ENCODE measurements around the gene ACTR6. TPM values are rescaled to one million over a fixed set of nuclear protein-coding genes. Genes with fewer than 3 reads are reported as not detected.
"Not testable (repeated sequence)": the region's sequence is repeated elsewhere in the genome, so short reads cannot be mapped to it uniquely, and the experiment has no call there.

ACTR6 gene
- total RNA-seq, 1 donor from 2014 or later: 13.7 TPM

DNA sequence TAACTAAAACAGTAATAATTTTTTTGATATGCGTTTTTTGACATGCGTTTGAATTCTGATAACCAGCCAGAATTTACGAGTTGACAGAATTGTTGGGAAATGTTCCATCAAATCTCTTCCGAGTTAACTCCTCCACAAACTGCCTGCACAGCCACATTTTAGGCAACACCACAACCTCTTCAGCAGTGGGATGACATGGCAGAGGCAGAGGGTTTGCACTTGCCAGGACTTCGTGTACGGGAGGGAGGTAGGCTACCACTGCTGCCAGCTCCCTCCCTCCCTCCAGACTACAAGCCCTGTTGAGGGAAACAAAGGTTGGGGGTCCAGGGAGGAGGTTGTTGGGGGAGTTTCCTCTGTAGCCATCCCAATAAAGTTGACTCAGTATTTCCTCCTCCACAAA is 14.5 kb upstream of the ACTR6 start:
- FAIRE-seq (no peak), DNase-seq (ENCODE audit: low read depth) (no peak)
- H3K36me3 ChIP-seq (ENCODE audit: control insufficient read depth, insufficient read depth, low read length): peaks cover 1% of the 10 kb centered on the region
- H3K27me3 ChIP-seq (ENCODE audit: control insufficient read depth, insufficient read depth, low read length): no peaks in the 10 kb centered on the region
- TF ChIP-seq, protein P1, sequence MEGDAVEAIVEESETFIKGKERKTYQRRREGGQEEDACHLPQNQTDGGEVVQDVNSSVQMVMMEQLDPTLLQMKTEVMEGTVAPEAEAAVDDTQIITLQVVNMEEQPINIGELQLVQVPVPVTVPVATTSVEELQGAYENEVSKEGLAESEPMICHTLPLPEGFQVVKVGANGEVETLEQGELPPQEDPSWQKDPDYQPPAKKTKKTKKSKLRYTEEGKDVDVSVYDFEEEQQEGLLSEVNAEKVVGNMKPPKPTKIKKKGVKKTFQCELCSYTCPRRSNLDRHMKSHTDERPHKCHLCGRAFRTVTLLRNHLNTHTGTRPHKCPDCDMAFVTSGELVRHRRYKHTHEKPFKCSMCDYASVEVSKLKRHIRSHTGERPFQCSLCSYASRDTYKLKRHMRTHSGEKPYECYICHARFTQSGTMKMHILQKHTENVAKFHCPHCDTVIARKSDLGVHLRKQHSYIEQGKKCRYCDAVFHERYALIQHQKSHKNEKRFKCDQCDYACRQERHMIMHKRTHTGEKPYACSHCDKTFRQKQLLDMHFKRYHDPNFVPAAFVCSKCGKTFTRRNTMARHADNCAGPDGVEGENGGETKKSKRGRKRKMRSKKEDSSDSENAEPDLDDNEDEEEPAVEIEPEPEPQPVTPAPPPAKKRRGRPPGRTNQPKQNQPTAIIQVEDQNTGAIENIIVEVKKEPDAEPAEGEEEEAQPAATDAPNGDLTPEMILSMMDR (IDR thresholded peaks at IDR 0.05; ENCODE audit: insufficient read depth, low read length, severe bottlenecking): no peak
- no peak overlapping the region for H3K4me3 ChIP-seq (ENCODE audit: low read depth, low read length)

DNA sequence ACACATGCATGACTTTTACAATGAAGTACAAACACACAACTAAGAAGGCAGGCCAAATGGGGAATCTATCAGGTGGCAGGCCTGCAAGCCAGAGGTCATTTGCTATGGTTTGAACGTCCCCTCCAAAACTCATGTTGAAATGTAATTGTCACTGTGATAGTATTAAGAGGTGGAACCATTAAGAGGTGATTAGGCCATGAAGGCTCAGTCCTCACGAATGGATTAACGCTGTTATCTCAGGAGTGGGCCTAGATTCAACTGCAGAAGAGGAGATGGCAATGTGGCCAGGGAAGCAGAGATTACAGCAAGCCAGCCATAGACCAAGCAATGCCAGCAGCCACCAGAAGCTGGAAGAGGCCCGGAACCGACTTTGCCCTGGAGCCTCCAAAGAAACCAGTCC is 13.5 kb upstream of the ACTR6 start:
- H3K27me3 ChIP-seq (ENCODE audit: control insufficient read depth, insufficient read depth, low read length): no peaks in the 10 kb centered on the region
- TF ChIP-seq, protein P1 (IDR thresholded peaks at IDR 0.05; ENCODE audit: insufficient read depth, low read length, severe bottlenecking): no peak
- no peak for DNase-seq (ENCODE audit: low read depth)
- H3K4me3 ChIP-seq (ENCODE audit: low read depth, low read length): no peak overlapping the region
- no peak for FAIRE-seq
- peaks cover 1% of the 10 kb centered on the region for H3K36me3 ChIP-seq (ENCODE audit: control insufficient read depth, insufficient read depth, low read length)

- TF ChIP-seq, protein P1 (IDR thresholded peaks at IDR 0.05; ENCODE audit: insufficient read depth, low read length, severe bottlenecking): no peak
- DNase-seq (ENCODE audit: low read depth) (no peak), FAIRE-seq (no peak)
- Histone ChIP-seq H3K27me3 (ENCODE audit: control insufficient read depth, insufficient read depth, low read length) (no peaks in the 10 kb centered on the region), H3K36me3 (ENCODE audit: control insufficient read depth, insufficient read depth, low read length) (peaks cover 1% of the 10 kb centered on the region), H3K4me3 (ENCODE audit: low read depth, low read length) (no peak overlapping the region)
These were observed 12.6 kb upstream of the ACTR6 start for GRCh38 chr12:100187857-100188519.

DNA sequence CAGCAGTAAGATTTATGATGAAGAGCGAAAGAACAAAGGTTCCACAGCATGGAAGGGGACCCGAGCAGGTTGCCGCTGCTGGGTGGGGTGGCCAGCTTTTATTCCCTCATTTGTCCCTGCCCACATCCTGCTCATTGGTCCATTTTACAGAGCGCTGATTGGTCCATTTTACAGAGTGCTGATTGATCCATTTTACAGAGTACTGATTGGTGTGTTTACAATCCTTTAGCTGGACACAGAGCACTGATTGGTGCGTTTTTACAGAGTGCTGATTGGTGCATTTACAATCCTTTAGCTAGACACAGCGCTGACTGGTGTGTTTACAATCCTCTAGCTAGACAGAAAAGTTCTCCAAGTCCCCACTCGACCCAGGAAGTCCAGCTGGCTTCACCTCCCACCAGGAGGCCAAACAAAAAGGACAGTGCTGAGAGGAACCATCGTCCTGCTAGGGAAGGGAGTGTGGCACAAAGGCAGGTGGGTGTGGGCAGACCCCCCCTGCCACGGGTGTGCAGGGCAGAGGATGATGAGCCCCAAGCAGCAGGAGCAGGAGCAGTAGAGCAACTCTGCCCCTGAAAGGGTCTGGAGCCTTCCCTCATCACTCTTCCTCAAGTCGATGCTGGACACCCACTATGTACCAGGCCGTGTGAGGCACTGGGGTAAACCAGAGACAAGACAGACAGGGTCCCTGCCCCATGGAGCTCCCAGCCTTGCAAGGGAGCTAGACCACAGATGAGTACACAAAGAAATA is 11.6 kb upstream of the ACTR6 start:
- not testable (repeated sequence) for H3K27me3 ChIP-seq (ENCODE audit: control insufficient read depth, insufficient read depth, low read length); H3K4me3 ChIP-seq (ENCODE audit: low read depth, low read length); DNase-seq (ENCODE audit: low read depth); H3K36me3 ChIP-seq (ENCODE audit: control insufficient read depth, insufficient read depth, low read length); FAIRE-seq

DNA sequence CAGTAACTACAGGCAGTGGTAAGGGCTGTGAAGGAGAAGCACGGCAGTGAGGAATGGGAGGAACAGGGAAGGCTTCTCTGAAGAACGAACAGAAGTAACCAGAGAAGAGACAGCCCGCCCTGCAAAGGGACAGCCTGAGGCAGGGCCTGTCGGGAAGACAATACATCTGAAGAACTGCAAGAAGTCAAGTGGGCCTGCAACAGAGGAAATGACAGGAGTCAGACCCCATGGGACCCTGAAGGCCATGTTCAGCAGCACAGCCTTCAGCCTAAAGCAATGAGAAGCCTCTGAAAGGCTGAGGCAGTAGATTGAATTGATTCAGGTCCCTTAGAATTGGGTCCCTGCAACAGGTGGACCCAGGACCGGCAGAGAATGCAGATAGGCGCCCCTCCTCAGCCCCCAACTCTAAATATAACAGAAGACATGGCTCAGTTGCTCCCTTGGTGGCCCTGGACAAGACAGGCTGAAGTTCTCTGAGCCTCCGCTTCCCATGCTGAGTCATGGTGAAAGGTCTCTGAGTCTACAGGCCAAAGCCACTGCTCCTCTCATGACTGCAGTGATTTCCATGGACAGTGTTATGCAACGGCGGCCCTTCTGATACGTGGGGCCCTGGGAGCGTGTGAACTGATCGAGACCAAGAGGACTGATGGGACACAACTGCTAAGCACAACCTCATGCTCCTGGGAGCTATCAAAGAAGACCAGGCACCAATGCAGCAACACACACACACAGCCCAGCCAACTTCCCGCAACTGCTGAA is 10.8 kb upstream of the ACTR6 start:
- no peak for FAIRE-seq
- H3K4me3 ChIP-seq (ENCODE audit: low read depth, low read length): no peak overlapping the region
- no peaks in the 10 kb centered on the region for H3K27me3 ChIP-seq (ENCODE audit: control insufficient read depth, insufficient read depth, low read length)
- TF ChIP-seq, protein P1 (IDR thresholded peaks at IDR 0.05; ENCODE audit: insufficient read depth, low read length, severe bottlenecking): no peak
- DNase-seq (ENCODE audit: low read depth): no peak
- peaks cover 1% of the 10 kb centered on the region for H3K36me3 ChIP-seq (ENCODE audit: control insufficient read depth, insufficient read depth, low read length)

GRCh38 chr12:100193085-100193484 is 7.5 kb upstream of the ACTR6 start:
- TF ChIP-seq, protein P1 (IDR thresholded peaks at IDR 0.05; ENCODE audit: insufficient read depth, low read length, severe bottlenecking): no peak
- DNase-seq (ENCODE audit: low read depth) (no peak), FAIRE-seq (no peak)
- H3K36me3 ChIP-seq (ENCODE audit: control insufficient read depth, insufficient read depth, low read length): peaks cover 1% of the 10 kb centered on the region
- H3K27me3 ChIP-seq (ENCODE audit: control insufficient read depth, insufficient read depth, low read length): no peaks in the 10 kb centered on the region
- no peak overlapping the region for H3K4me3 ChIP-seq (ENCODE audit: low read depth, low read length)
